Body of pancreas (tissue), 4 donors: Measurements from ENCODE around the gene MAP7D2. TPM values are rescaled to one million over a fixed set of nuclear protein-coding genes. Genes with fewer than 3 reads are reported as not detected.

ENCODE experiments used
- ATAC-seq: fragments of 150-250 bp; one replicate; pipeline ENCODE4 v1.9.1; 2016
- DNase-seq, 4 donors: peaks; one replicate each; pipeline ENCODE4 v3.0.0-alpha.2; 2019
- H3K27ac ChIP-seq, 4 donors: fragments of 200-600 bp; sonication (generic); 1 replicate in 3 of 4; 2 replicates in 1 of 4; pipeline versions ENCODE4 v1.5.1 to v1.6.1; 2016 to 2019; ENCODE audit warnings: mild to moderate bottlenecking in 1 of 4, mixed read lengths in 1 of 4, moderate library complexity in 1 of 4
- H3K27me3 ChIP-seq, 2 donors: fragments of 200-600 bp; sonication (generic); one replicate each; pipeline ENCODE4 v1.6.0; 2016; ENCODE audit warnings: mild to moderate bottlenecking in 1 of 2
- H3K36me3 ChIP-seq, 2 donors: fragments of 200-600 bp; sonication (generic); replicated peaks in 1 of 2; 2 replicates each; pipeline ENCODE4 v1.5.1; 2016; ENCODE audit warnings: low read depth in 2 of 2; ENCODE audit not compliant: insufficient read depth in 1 of 2
- H3K4me1 ChIP-seq: fragments of 200-600 bp; sonication (generic); one replicate; pipeline ENCODE4 v1.6.0; 2016
- H3K4me3 ChIP-seq, 2 donors: fragments of 200-600 bp; sonication (generic); 1 replicate in 1 of 2; 2 replicates in 1 of 2; pipeline ENCODE4 v1.5.1; 2016 to 2019
- H3K9me3 ChIP-seq, 3 donors: fragments of 200-600 bp; sonication (generic); 1 replicate in 2 of 3; 2 replicates in 1 of 3; pipeline ENCODE4 v1.5.1; 2016
- POLR2A ChIP-seq, 3 donors: fragments of 450-650 bp; IDR thresholded peaks; one replicate each; pipeline ENCODE4 v1.6.1; 2016; ENCODE audit warnings: antibody characterized with exemption in 3 of 3, mild to moderate bottlenecking in 2 of 3
- WGBS, 2 donors: methylation state at CpG; one replicate each; pipeline ENCODE4 v1.1.5; 2017; 5-methylcytosine and 5-hydroxymethylcytosine counted together
- intact Hi-C: fragments of 100-400 bp; cut with DNase I; formaldehyde crosslinking; loops from one replicate; pipeline ENCODE4 v1.15.1; 2023
- total RNA-seq, 2 donors: library from RNA; depleted of rRNA; stranded (reverse); fragments of >200 nt; gene quantifications; one replicate each; pipeline ENCODE4 v1.1.0, GENCODE V29; 2016
- TF ChIP-seq, protein P1 (sequence below), 7 experiments: fragments of 450-650 bp in 4 of 7; fragments of 200-600 bp in 3 of 7; sonication (generic) in 3 of 7; IDR thresholded peaks; one replicate each; pipeline ENCODE4 v1.5.1; 2016 to 2019; ENCODE audit warnings: antibody characterized with exemption in 7 of 7

Gene MAP7D2
- total RNA-seq, 2 donors from 2014 or later = under 0.01 to 0.99 TPM

- H3K27me3 ChIP-seq = no peaks in the 10 kb centered on the region
- no peaks in the 10 kb centered on the region for H3K4me1 ChIP-seq
- no peak overlapping the region for H3K4me3 ChIP-seq
- no peaks in the 10 kb centered on the region for H3K36me3 ChIP-seq
- H3K27ac ChIP-seq = no peak overlapping the region
- no peak for ATAC-seq
- 87 to 93% methylated on average over 3 to 6 of the region's 6 CpGs for WGBS, 2 donors
- intact Hi-C loops = no loop called here
- TF ChIP-seq POLR2A (IDR thresholded peaks at IDR 0.05) = no peak
- TF ChIP-seq, protein P1, sequence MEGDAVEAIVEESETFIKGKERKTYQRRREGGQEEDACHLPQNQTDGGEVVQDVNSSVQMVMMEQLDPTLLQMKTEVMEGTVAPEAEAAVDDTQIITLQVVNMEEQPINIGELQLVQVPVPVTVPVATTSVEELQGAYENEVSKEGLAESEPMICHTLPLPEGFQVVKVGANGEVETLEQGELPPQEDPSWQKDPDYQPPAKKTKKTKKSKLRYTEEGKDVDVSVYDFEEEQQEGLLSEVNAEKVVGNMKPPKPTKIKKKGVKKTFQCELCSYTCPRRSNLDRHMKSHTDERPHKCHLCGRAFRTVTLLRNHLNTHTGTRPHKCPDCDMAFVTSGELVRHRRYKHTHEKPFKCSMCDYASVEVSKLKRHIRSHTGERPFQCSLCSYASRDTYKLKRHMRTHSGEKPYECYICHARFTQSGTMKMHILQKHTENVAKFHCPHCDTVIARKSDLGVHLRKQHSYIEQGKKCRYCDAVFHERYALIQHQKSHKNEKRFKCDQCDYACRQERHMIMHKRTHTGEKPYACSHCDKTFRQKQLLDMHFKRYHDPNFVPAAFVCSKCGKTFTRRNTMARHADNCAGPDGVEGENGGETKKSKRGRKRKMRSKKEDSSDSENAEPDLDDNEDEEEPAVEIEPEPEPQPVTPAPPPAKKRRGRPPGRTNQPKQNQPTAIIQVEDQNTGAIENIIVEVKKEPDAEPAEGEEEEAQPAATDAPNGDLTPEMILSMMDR (IDR thresholded peaks at IDR 0.05) = no peak
- DNase-seq = no peak
- H3K9me3 ChIP-seq = no peaks in the 10 kb centered on the region
These were observed 79.5 kb downstream of the MAP7D2 start for GRCh38 chrX:20037186-20037585.

DNA sequence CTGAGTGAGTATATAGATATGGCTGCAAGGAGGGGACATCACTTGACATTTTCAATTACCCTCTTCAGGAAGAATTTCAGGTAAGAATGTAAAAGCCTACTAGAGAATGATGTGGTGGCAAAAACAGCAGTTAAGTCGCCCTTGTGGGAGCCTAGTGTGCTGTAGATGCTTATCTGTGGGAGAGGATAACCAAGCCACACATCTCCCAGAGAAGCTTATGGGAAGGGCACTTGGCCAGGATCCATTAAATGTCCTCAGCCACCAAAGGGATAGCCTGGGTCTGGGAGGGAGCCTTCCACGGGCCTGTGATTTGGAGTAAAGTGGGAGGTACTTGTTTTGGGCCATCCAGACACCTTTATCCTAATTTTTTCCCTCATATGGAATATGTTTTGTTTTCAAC is 84.5 kb downstream of the MAP7D2 start:
- peaks cover 18% of the 10 kb centered on the region for H3K4me1 ChIP-seq
- no peak overlapping the region for H3K4me3 ChIP-seq
- H3K9me3 ChIP-seq = no peaks in the 10 kb centered on the region
- WGBS, 2 donors = 75 to 85% methylated on average over 2 of the region's 2 CpGs
- ATAC-seq (no peak), DNase-seq (no peak)
- TF ChIP-seq, protein P1 (IDR thresholded peaks at IDR 0.05) = no peak
- no peak for TF ChIP-seq POLR2A (IDR thresholded peaks at IDR 0.05)
- H3K36me3 ChIP-seq = no peaks in the 10 kb centered on the region
- H3K27ac ChIP-seq = no peak overlapping the region
- H3K27me3 ChIP-seq = no peaks in the 10 kb centered on the region
- intact Hi-C loops = no loop called here

DNA sequence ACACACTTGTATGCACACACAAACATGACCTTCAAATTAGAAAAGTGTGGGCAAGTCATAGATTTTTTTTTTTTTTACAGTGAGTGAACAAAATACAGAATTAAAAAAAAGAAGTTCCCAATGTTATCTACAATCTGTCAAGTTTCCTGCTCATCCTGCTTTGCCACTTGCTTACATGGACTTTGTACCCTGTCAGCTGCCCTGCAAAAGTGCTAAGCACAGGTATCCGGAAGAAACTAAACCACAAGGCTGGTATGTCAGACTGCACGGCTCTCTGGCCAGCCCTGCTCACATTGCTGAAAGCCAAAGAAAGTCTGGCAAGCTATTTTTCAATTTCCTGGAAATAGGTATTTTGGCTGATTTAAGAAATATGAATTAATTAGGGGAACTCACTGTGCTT is 87.0 kb downstream of the MAP7D2 start:
- no peaks in the 10 kb centered on the region for H3K9me3 ChIP-seq
- peak; percentile 89 for ATAC-seq
- H3K4me1 ChIP-seq = peaks cover 18% of the 10 kb centered on the region
- H3K36me3 ChIP-seq = no peaks in the 10 kb centered on the region
- H3K4me3 ChIP-seq = no peak overlapping the region
- peak; percentile 38 to 71 (median 64) for DNase-seq
- H3K27me3 ChIP-seq = no peaks in the 10 kb centered on the region
- WGBS, 2 donors = 0 to 17% methylated on average over 2 of the region's 2 CpGs
- intact Hi-C loops = no loop called here
- TF ChIP-seq POLR2A (IDR thresholded peaks at IDR 0.05) = no peak
- TF ChIP-seq, protein P1 (IDR thresholded peaks at IDR 0.05) = no peak
- peak overlapping the region in 3 of 4 donors; percentile 30 to 66 (median 44) for H3K27ac ChIP-seq

- intact Hi-C loops = no loop called here
- WGBS, 2 donors = 76 to 78% methylated on average over 3 to 8 of the region's 8 CpGs
These were observed 88.1 kb downstream of the MAP7D2 start for GRCh38 chrX:20028588-20028987.

GRCh38 chrX:20026278-20026677 is 90.4 kb downstream of the MAP7D2 start:
- Histone ChIP-seq H3K27ac (no peak overlapping the region), H3K36me3 (no peaks in the 10 kb centered on the region), H3K27me3 (no peaks in the 10 kb centered on the region), H3K4me3 (no peak overlapping the region), H3K4me1 (peaks cover 18% of the 10 kb centered on the region), H3K9me3 (no peaks in the 10 kb centered on the region)
- intact Hi-C loops = no loop called here
- TF ChIP-seq, protein P1 (IDR thresholded peaks at IDR 0.05) = no peak
- no peak for TF ChIP-seq POLR2A (IDR thresholded peaks at IDR 0.05)
- DNase-seq = no peak
- WGBS, 2 donors = 36 to 57% methylated on average over 2 of the region's 2 CpGs
- no peak for ATAC-seq

More at GRCh38 chrX:20028588-20028987, 88.1 kb downstream of the MAP7D2 start:
- no peak for ATAC-seq
- Histone ChIP-seq H3K9me3 (no peaks in the 10 kb centered on the region), H3K4me3 (no peak overlapping the region), H3K36me3 (no peaks in the 10 kb centered on the region), H3K27me3 (no peaks in the 10 kb centered on the region), H3K4me1 (peaks cover 18% of the 10 kb centered on the region), H3K27ac (no peak overlapping the region)
- no peak for DNase-seq
- no peak for TF ChIP-seq POLR2A (IDR thresholded peaks at IDR 0.05)
- TF ChIP-seq, protein P1 (IDR thresholded peaks at IDR 0.05) = no peak
